Measurements from ENCODE around the gene EMC9.
A peak's percentile ranks its signal among the peaks of the same experiment; 100 is the strongest.

EMC9 gene

DNA sequence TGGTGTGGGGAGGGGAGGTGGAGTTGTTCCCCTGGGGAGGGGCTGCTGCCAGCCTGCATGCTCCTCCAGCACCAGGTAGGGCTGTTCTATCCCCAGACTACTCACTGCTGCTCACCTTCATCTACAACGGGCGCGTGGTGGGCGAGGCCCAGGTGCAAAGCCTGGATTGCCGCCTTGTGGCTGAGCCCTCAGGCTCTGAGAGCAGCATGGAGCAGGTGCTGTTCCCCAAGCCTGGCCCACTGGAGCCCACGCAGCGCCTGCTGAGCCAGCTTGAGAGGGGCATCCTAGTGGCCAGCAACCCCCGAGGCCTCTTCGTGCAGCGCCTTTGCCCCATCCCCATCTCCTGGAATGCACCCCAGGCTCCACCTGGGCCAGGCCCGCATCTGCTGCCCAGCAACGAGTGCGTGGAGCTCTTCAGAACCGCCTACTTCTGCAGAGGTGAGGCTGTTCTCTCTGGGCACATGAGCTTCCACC lies 23.2 kb upstream of the EMC9 start:
- H3F3A ChIP-seq (ENCODE audit: low read depth): no peaks in the 10 kb centered on the region; the same call in 1 of the 2 replicates
- peaks cover 9% of the 10 kb centered on the region; the same call in 1 of the 2 replicates for H3K79me2 ChIP-seq (ENCODE audit: insufficient read depth, low read length)
- TF ChIP-seq CTCF (conservative IDR thresholded peaks at IDR 0.05; ENCODE audit: low read length) (no peak), EZH2phosphoT487 (IDR thresholded peaks at IDR 0.05; ENCODE audit: borderline replicate concordance) (no peak)
- no peak overlapping the region for H3K9ac ChIP-seq (ENCODE audit: low read depth, low read length, poor library complexity, severe bottlenecking)
- no peak overlapping the region for H3K4me3 ChIP-seq (ENCODE audit: low read length, poor library complexity, severe bottlenecking)
- H3K4me2 ChIP-seq (ENCODE audit: low read depth, low read length, poor library complexity, severe bottlenecking): no peak overlapping the region
- H3K27me3 ChIP-seq (ENCODE audit: insufficient read depth, low read length, poor library complexity, severe bottlenecking): no peaks in the 10 kb centered on the region
- peaks cover 14% of the 10 kb centered on the region; the same call in 1 of the 2 replicates for H3K36me3 ChIP-seq (ENCODE audit: insufficient read depth, low read length)
- no peaks in the 10 kb centered on the region for H4K20me1 ChIP-seq (ENCODE audit: insufficient read depth, low read length, poor library complexity, severe bottlenecking)
- H3K9me3 ChIP-seq (ENCODE audit: insufficient read depth, low read depth, low read length): no peaks in the 10 kb centered on the region
- peaks cover 13% of the 10 kb centered on the region for H3K4me1 ChIP-seq (ENCODE audit: insufficient read depth, low read length, poor library complexity, severe bottlenecking)
- no peak overlapping the region for H2AFZ ChIP-seq (ENCODE audit: low read length)
- no peaks in the 10 kb centered on the region for H3K9me2 ChIP-seq (replicated peaks; ENCODE audit: low read depth, low read length)

DNA sequence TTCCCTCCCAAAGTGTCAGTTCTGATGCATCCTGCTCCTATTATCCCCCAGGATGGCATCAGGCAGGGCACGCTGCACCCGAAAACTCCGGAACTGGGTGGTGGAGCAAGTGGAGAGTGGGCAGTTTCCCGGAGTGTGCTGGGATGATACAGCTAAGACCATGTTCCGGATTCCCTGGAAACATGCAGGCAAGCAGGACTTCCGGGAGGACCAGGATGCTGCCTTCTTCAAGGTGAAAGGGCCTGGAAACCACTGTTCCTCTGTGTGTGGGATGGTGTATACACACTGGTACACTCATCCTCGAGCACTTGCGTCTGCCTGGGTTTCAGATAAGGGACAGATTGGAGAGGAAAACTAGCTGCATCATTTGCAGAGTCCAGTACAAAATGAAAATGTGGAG lies 20.7 kb upstream of the EMC9 start:
- TF ChIP-seq EZH2phosphoT487 (IDR thresholded peaks at IDR 0.05; ENCODE audit: borderline replicate concordance) (no peak), CTCF (conservative IDR thresholded peaks at IDR 0.05; ENCODE audit: low read length) (no peak)
- peaks cover 24% of the 10 kb centered on the region; the same call in 1 of the 2 replicates for H3K36me3 ChIP-seq (ENCODE audit: insufficient read depth, low read length)
- no peak overlapping the region for H2AFZ ChIP-seq (ENCODE audit: low read length)
- H3K79me2 ChIP-seq (ENCODE audit: insufficient read depth, low read length): peaks cover 9% of the 10 kb centered on the region; the same call in 1 of the 2 replicates
- peak overlapping the region; percentile 82 for H3K4me3 ChIP-seq (ENCODE audit: low read length, poor library complexity, severe bottlenecking)
- no peaks in the 10 kb centered on the region for H3K9me3 ChIP-seq (ENCODE audit: insufficient read depth, low read depth, low read length)
- no peaks in the 10 kb centered on the region for H4K20me1 ChIP-seq (ENCODE audit: insufficient read depth, low read length, poor library complexity, severe bottlenecking)
- peak overlapping the region; percentile 73 for H3K9ac ChIP-seq (ENCODE audit: low read depth, low read length, poor library complexity, severe bottlenecking)
- H3F3A ChIP-seq (ENCODE audit: low read depth): no peaks in the 10 kb centered on the region; the same call in 1 of the 2 replicates
- H3K27me3 ChIP-seq (ENCODE audit: insufficient read depth, low read length, poor library complexity, severe bottlenecking): no peaks in the 10 kb centered on the region
- H3K4me1 ChIP-seq (ENCODE audit: insufficient read depth, low read length, poor library complexity, severe bottlenecking): peaks cover 13% of the 10 kb centered on the region
- peak overlapping the region; percentile 84 for H3K4me2 ChIP-seq (ENCODE audit: low read depth, low read length, poor library complexity, severe bottlenecking)
- no peaks in the 10 kb centered on the region for H3K9me2 ChIP-seq (replicated peaks; ENCODE audit: low read depth, low read length)

GRCh38 chr14:24160850-24161804 lies 19.7 kb upstream of the EMC9 start, which contains the start of gene IRF9:
IRF9 (plus strand) TSS chr14:24161265; CDS start chr14:24162145, 880 bp downstream.
- H3K4me1 ChIP-seq (ENCODE audit: insufficient read depth, low read length, poor library complexity, severe bottlenecking): peaks cover 13% of the 10 kb centered on the region
- H3K9ac ChIP-seq (ENCODE audit: low read depth, low read length, poor library complexity, severe bottlenecking): peak within 1 kb of the TSS; percentile 73
- peak; percentile 95 for TF ChIP-seq CTCF (conservative IDR thresholded peaks at IDR 0.05; ENCODE audit: low read length)
- TF ChIP-seq EZH2phosphoT487 (IDR thresholded peaks at IDR 0.05; ENCODE audit: borderline replicate concordance): no peak
- peak within 1 kb of the TSS; percentile 82 for H3K4me3 ChIP-seq (ENCODE audit: low read length, poor library complexity, severe bottlenecking)
- H4K20me1 ChIP-seq (ENCODE audit: insufficient read depth, low read length, poor library complexity, severe bottlenecking): no peaks in the 10 kb centered on the region
- no peaks in the 10 kb centered on the region for H3K27me3 ChIP-seq (ENCODE audit: insufficient read depth, low read length, poor library complexity, severe bottlenecking)
- H3K9me3 ChIP-seq (ENCODE audit: insufficient read depth, low read depth, low read length): no peaks in the 10 kb centered on the region
- H3K36me3 ChIP-seq (ENCODE audit: insufficient read depth, low read length): peaks cover 28% of the 10 kb centered on the region; the same call in 1 of the 2 replicates
- peak within 1 kb of the TSS; percentile 84 for H3K4me2 ChIP-seq (ENCODE audit: low read depth, low read length, poor library complexity, severe bottlenecking)
- peak within 1 kb of the TSS; percentile 44; the same call in 1 of the 2 replicates for H2AFZ ChIP-seq (ENCODE audit: low read length)
- H3K9me2 ChIP-seq (replicated peaks; ENCODE audit: low read depth, low read length): no peaks in the 10 kb centered on the region
- peaks cover 9% of the 10 kb centered on the region; the same call in 1 of the 2 replicates for H3K79me2 ChIP-seq (ENCODE audit: insufficient read depth, low read length)
- no peaks in the 10 kb centered on the region; the same call in 1 of the 2 replicates for H3F3A ChIP-seq (ENCODE audit: low read depth)
